HG03571 (cell line): ENCODE results near the gene XAGE3.
"Not testable (repeated sequence)": the region's sequence is repeated elsewhere in the genome, so short reads cannot be mapped to it uniquely, and the experiment has no call there.

ENCODE experiments used
- ATAC-seq: cut with Tn5 transposase; IDR thresholded peaks from one replicate; pipeline ENCODE4 v1.9.1; 2021; ENCODE audit not compliant: unreplicated experiment

XAGE3 gene

GRCh38 chrX:52867610-52868348 lies at the start of gene XAGE3:
XAGE3 (minus strand) TSS chrX:52868083; CDS start chrX:52867133, 950 bp downstream.
- ATAC-seq: no peak

- not testable (repeated sequence) for ATAC-seq
Measured at GRCh38 chrX:52914704-52915103, 46.8 kb upstream of the XAGE3 start.

- ATAC-seq: not testable (repeated sequence)
Measured at GRCh38 chrX:52913681-52914080, 45.8 kb upstream of the XAGE3 start.

- ATAC-seq: not testable (repeated sequence)
Measured at GRCh38 chrX:52909313-52909969, 41.6 kb upstream of the XAGE3 start.

- ATAC-seq: not testable (repeated sequence)
Measured at GRCh38 chrX:52907900-52908299, 40.0 kb upstream of the XAGE3 start.

- ATAC-seq: not testable (repeated sequence)
Measured at GRCh38 chrX:52907137-52907536, 39.3 kb upstream of the XAGE3 start.

- not testable (repeated sequence) for ATAC-seq
Measured at GRCh38 chrX:52906072-52906471, 38.2 kb upstream of the XAGE3 start.

GRCh38 chrX:52905531-52905930 lies 37.6 kb upstream of the XAGE3 start:
- not testable (repeated sequence) for ATAC-seq

- peak; percentile 78 for ATAC-seq
Measured at GRCh38 chrX:52896855-52897709, 29.2 kb upstream of the XAGE3 start, which contains the start of gene FAM156B. FAM156B (plus strand) TSS chrX:52897330; CDS start chrX:52907226, 9,896 bp downstream.

GRCh38 chrX:52896438-52896837 lies 28.6 kb upstream of the XAGE3 start:
- ATAC-seq: peak; percentile 32

GRCh38 chrX:52888090-52888489 lies 20.2 kb upstream of the XAGE3 start:
- not testable (repeated sequence) for ATAC-seq

GRCh38 chrX:52887459-52887858 lies 19.6 kb upstream of the XAGE3 start:
- ATAC-seq: not testable (repeated sequence)

- not testable (repeated sequence) for ATAC-seq
Measured at GRCh38 chrX:52876386-52876785, 8.5 kb upstream of the XAGE3 start.

GRCh38 chrX:52875436-52875835 lies 7.6 kb upstream of the XAGE3 start:
- not testable (repeated sequence) for ATAC-seq

- no peak for ATAC-seq
Measured at GRCh38 chrX:52874661-52875060, 6.8 kb upstream of the XAGE3 start.

GRCh38 chrX:52873825-52874224 lies 5.9 kb upstream of the XAGE3 start:
- not testable (repeated sequence) for ATAC-seq

GRCh38 chrX:52870046-52870445 lies 2.2 kb upstream of the XAGE3 start:
- no peak for ATAC-seq

GRCh38 chrX:52865343-52865998 lies 2.4 kb downstream of the XAGE3 start:
- no peak for ATAC-seq

GRCh38 chrX:52856991-52857525 lies 10.8 kb downstream of the XAGE3 start:
- ATAC-seq: not testable (repeated sequence)

- no peak for ATAC-seq
Measured at GRCh38 chrX:52852110-52852860, 15.6 kb downstream of the XAGE3 start.
